HUES6 (cell line): ENCODE data around the gene ACVR2B.

Experiments used
- H3K27ac ChIP-seq: 2 replicates; pipeline ENCODE4 v1.7.0; 2013; ENCODE audit warnings: low read depth, mild to moderate bottlenecking, low read length, inconsistent platforms
- H3K27me3 ChIP-seq: 2 replicates; pipeline ENCODE4 v1.6.1; 2013; ENCODE audit warnings: low read length; ENCODE audit not compliant: control insufficient read depth, insufficient read depth
- H3K36me3 ChIP-seq: 2 replicates; pipeline ENCODE4 v1.6.1; 2013; ENCODE audit warnings: low read length; ENCODE audit not compliant: control insufficient read depth, insufficient read depth
- H3K4me1 ChIP-seq: 2 replicates; pipeline ENCODE4 v1.6.1; 2013; ENCODE audit warnings: low read length; ENCODE audit not compliant: control insufficient read depth, insufficient read depth
- H3K4me3 ChIP-seq: 2 replicates; pipeline ENCODE4 v1.5.1; 2013; ENCODE audit warnings: low read depth, low read length
- H3K9ac ChIP-seq: one replicate; pipeline ENCODE4 v1.6.1; 2013; ENCODE audit warnings: mild to moderate bottlenecking, low read length
- H3K9me3 ChIP-seq: 2 replicates; pipeline ENCODE4 v1.6.1; 2013; ENCODE audit warnings: low read depth, low read length; ENCODE audit not compliant: control insufficient read depth, insufficient read depth

Gene ACVR2B

GRCh38 chr3:38476157-38476756 lies 22.6 kb downstream of the ACVR2B start:
- Histone ChIP-seq H3K4me3 (no peak overlapping the region), H3K27ac (no peak overlapping the region), H3K27me3 (no peaks in the 10 kb centered on the region), H3K36me3 (peaks cover 43% of the 10 kb centered on the region), H3K4me1 (no peaks in the 10 kb centered on the region; the same call in 1 of the 2 replicates), H3K9ac (no peak overlapping the region), H3K9me3 (no peaks in the 10 kb centered on the region)

DNA sequence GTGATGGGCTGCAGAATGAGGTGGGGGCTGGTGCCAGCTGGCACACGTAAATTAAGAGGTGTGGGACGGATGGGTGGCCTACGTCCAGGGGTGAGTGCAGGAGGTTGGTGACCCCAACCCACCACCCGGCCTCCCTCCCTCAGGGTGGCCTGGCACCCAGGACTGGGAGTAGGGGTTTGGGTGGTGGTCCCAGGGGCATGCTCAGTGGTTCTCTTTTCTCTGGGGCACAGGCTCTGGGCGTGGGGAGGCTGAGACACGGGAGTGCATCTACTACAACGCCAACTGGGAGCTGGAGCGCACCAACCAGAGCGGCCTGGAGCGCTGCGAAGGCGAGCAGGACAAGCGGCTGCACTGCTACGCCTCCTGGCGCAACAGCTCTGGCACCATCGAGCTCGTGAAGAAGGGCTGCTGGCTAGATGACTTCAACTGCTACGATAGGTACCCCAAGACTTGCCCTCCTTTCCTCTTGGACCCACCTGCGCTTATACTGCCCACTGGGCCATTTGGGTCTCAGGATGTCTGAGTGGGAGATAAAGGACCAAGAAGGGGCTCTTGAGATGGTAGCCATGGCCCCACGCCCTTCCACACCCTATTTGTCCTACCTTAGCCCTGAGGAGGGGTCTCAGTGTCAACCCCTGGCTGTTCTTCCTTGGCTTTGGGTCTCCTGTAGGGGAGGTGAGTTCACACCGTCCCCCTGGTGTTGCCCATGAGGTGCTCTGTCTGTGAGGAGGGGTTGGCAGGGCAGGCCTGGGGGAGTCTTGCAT lies 23.5 kb downstream of the ACVR2B start:
- peaks cover 53% of the 10 kb centered on the region for H3K36me3 ChIP-seq
- no peak overlapping the region for H3K9ac ChIP-seq
- no peak overlapping the region for H3K4me3 ChIP-seq
- H3K9me3 ChIP-seq = no peaks in the 10 kb centered on the region
- no peaks in the 10 kb centered on the region; the same call in 1 of the 2 replicates for H3K4me1 ChIP-seq
- H3K27ac ChIP-seq = no peak overlapping the region
- H3K27me3 ChIP-seq = no peaks in the 10 kb centered on the region

DNA sequence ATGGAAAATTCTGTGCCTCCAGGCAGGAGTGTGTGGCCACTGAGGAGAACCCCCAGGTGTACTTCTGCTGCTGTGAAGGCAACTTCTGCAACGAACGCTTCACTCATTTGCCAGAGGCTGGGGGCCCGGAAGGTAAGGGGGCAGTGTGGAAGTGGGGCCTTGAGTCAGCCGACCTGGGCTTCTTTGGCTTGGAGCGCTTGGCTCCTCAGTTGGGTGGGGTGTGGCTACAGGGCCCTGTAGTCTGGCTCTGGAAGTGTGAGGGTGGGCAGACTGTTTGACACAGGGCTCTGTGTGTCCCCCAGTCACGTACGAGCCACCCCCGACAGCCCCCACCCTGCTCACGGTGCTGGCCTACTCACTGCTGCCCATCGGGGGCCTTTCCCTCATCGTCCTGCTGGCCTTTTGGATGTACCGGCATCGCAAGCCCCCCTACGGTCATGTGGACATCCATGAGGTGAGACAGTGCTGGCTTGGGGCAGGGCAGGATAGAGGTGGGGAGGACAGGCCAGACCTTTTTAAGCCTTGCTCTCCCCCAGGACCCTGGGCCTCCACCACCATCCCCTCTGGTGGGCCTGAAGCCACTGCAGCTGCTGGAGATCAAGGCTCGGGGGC lies 24.3 kb downstream of the ACVR2B start:
- no peak overlapping the region for H3K4me3 ChIP-seq

DNA sequence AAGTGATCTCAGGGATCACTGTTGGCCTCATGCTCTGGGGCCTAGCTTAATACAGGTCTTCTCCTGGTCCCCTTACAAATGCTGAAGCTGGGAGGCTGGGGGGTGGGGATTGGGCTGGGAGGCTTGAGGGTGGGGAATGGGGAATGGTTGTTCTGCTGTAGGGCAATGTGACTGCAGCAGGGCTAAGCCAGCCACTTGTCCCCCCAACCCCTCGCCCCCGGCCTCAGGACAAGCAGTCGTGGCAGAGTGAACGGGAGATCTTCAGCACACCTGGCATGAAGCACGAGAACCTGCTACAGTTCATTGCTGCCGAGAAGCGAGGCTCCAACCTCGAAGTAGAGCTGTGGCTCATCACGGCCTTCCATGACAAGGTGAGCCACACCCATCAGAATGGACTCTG lies 25.2 kb downstream of the ACVR2B start:
- Histone ChIP-seq H3K9ac (no peak overlapping the region), H3K27me3 (no peaks in the 10 kb centered on the region), H3K4me3 (no peak overlapping the region), H3K9me3 (no peaks in the 10 kb centered on the region), H3K4me1 (no peaks in the 10 kb centered on the region), H3K27ac (no peak overlapping the region), H3K36me3 (peaks cover 69% of the 10 kb centered on the region)

More for the DNA sequence above, 24.3 kb downstream of the ACVR2B start:
- Histone ChIP-seq H3K36me3 (peaks cover 60% of the 10 kb centered on the region), H3K4me1 (no peaks in the 10 kb centered on the region; the same call in 1 of the 2 replicates), H3K27ac (no peak overlapping the region), H3K9me3 (no peaks in the 10 kb centered on the region), H3K27me3 (no peaks in the 10 kb centered on the region), H3K9ac (no peak overlapping the region)

GRCh38 chr3:38479431-38480092 lies 25.9 kb downstream of the ACVR2B start:
- H3K27me3 ChIP-seq = no peaks in the 10 kb centered on the region
- no peaks in the 10 kb centered on the region for H3K9me3 ChIP-seq
- no peak overlapping the region for H3K4me3 ChIP-seq
- peaks cover 75% of the 10 kb centered on the region for H3K36me3 ChIP-seq
- no peak overlapping the region for H3K9ac ChIP-seq
- H3K4me1 ChIP-seq = no peaks in the 10 kb centered on the region
- no peak overlapping the region for H3K27ac ChIP-seq

GRCh38 chr3:38480093-38480445 lies 26.4 kb downstream of the ACVR2B start:
- no peak overlapping the region for H3K27ac ChIP-seq
- no peak overlapping the region for H3K9ac ChIP-seq
- H3K4me3 ChIP-seq = no peak overlapping the region
- no peaks in the 10 kb centered on the region for H3K9me3 ChIP-seq
- H3K4me1 ChIP-seq = no peaks in the 10 kb centered on the region
- H3K27me3 ChIP-seq = no peaks in the 10 kb centered on the region
- H3K36me3 ChIP-seq = peaks cover 76% of the 10 kb centered on the region

GRCh38 chr3:38480930-38481329 lies 27.2 kb downstream of the ACVR2B start:
- Histone ChIP-seq H3K4me3 (no peak overlapping the region), H3K27me3 (no peaks in the 10 kb centered on the region), H3K4me1 (no peaks in the 10 kb centered on the region), H3K27ac (no peak overlapping the region), H3K36me3 (peaks cover 79% of the 10 kb centered on the region), H3K9me3 (no peaks in the 10 kb centered on the region), H3K9ac (no peak overlapping the region)

GRCh38 chr3:38482951-38483350 lies 29.3 kb downstream of the ACVR2B start:
- Histone ChIP-seq H3K9me3 (no peaks in the 10 kb centered on the region), H3K4me1 (no peaks in the 10 kb centered on the region), H3K9ac (no peak overlapping the region), H3K27me3 (no peaks in the 10 kb centered on the region), H3K36me3 (peaks cover 74% of the 10 kb centered on the region), H3K27ac (no peak overlapping the region), H3K4me3 (no peak overlapping the region)

- Histone ChIP-seq H3K27ac (no peak overlapping the region), H3K9ac (no peak overlapping the region), H3K4me3 (no peak overlapping the region), H3K27me3 (no peaks in the 10 kb centered on the region), H3K36me3 (peaks cover 31% of the 10 kb centered on the region), H3K9me3 (no peaks in the 10 kb centered on the region), H3K4me1 (no peaks in the 10 kb centered on the region)
Observed at GRCh38 chr3:38487323-38487722, 33.6 kb downstream of the ACVR2B start.

- Histone ChIP-seq H3K4me3 (no peak overlapping the region), H3K36me3 (peaks cover 16% of the 10 kb centered on the region), H3K4me1 (no peaks in the 10 kb centered on the region), H3K27ac (no peak overlapping the region), H3K9me3 (no peaks in the 10 kb centered on the region), H3K27me3 (no peaks in the 10 kb centered on the region), H3K9ac (no peak overlapping the region)
Observed at GRCh38 chr3:38488949-38489348, 35.3 kb downstream of the ACVR2B start.

- Histone ChIP-seq H3K4me1 (no peaks in the 10 kb centered on the region), H3K4me3 (no peak overlapping the region), H3K9me3 (no peaks in the 10 kb centered on the region), H3K27ac (no peak overlapping the region), H3K9ac (no peak overlapping the region), H3K27me3 (no peaks in the 10 kb centered on the region), H3K36me3 (peaks cover 10% of the 10 kb centered on the region)
Observed at GRCh38 chr3:38489766-38490165, 36.1 kb downstream of the ACVR2B start.
